Natural killer cell (primary cell): ENCODE results near the gene CCDC85C. TPM values are rescaled to one million over a fixed set of nuclear protein-coding genes. Genes with fewer than 3 reads are reported as not detected.
A peak's percentile ranks its signal among the peaks of the same experiment; 100 is the strongest.

ENCODE experiments used
- ATAC-seq, 3 donors: fragments of 150-1000 bp in 2 of 3; fragments of 200-7000 bp in 1 of 3; cut with Tn5 transposase; 1 replicate in 1 of 3; 2 replicates in 2 of 3; pipeline ENCODE4 v1.10.0; 2021; ENCODE audit warnings: mild to moderate bottlenecking in 2 of 3, moderate library complexity in 2 of 3
- DNase-seq, 2 donors: peaks; one replicate each; pipeline versions ENCODE4 v3.0.0 to v3.0.0-alpha.2; 2013 to 2021; ENCODE audit warnings: mixed read lengths in 1 of 2
- H3K27ac ChIP-seq: one replicate; pipeline ENCODE4 v1.5.1; 2013; ENCODE audit warnings: mild to moderate bottlenecking, low read length
- H3K27me3 ChIP-seq: one replicate; pipeline ENCODE4 v1.6.1; 2013; ENCODE audit warnings: low read length; ENCODE audit not compliant: control insufficient read depth, insufficient read depth
- H3K36me3 ChIP-seq: one replicate; pipeline ENCODE4 v1.6.1; 2013; ENCODE audit warnings: low read length; ENCODE audit not compliant: control insufficient read depth, insufficient read depth
- H3K4me1 ChIP-seq: one replicate; pipeline ENCODE4 v1.6.1; 2013; ENCODE audit warnings: low read length; ENCODE audit not compliant: control insufficient read depth, insufficient read depth
- H3K4me3 ChIP-seq: one replicate; pipeline ENCODE4 v1.5.1; 2013; ENCODE audit warnings: low read length
- H3K9me3 ChIP-seq: one replicate; pipeline ENCODE4 v1.6.1; 2013; ENCODE audit warnings: low read length; ENCODE audit not compliant: control insufficient read depth, insufficient read depth
- H3K27ac Mint-ChIP-seq, 2 donors: one replicate each; pipeline ENCODE4 v1.8.0; 2022; ENCODE audit warnings: mild to moderate bottlenecking in 2 of 2, mixed read lengths in 2 of 2, moderate library complexity in 1 of 2
- H3K27me3 Mint-ChIP-seq, 2 donors: one replicate each; pipeline ENCODE4 v1.8.0; 2022; ENCODE audit warnings: low read depth in 2 of 2, mixed read lengths in 2 of 2
- H3K36me3 Mint-ChIP-seq: one replicate; pipeline ENCODE4 v1.8.0; 2022; ENCODE audit warnings: mixed read lengths
- H3K4me1 Mint-ChIP-seq, 2 donors: one replicate each; pipeline ENCODE4 v1.8.0; 2022; ENCODE audit warnings: mixed read lengths in 2 of 2
- H3K4me3 Mint-ChIP-seq: one replicate; pipeline ENCODE4 v1.8.0; 2022; ENCODE audit warnings: mild to moderate bottlenecking, moderate library complexity, mixed read lengths
- H3K9me3 Mint-ChIP-seq, 2 donors: one replicate each; pipeline ENCODE4 v1.8.0; 2022; ENCODE audit warnings: mixed read lengths in 2 of 2
- CTCF ChIP-seq: fragments of 200-600 bp; IDR thresholded peaks from one replicate; pipeline ENCODE4 v1.8.0; 2022; ENCODE audit warnings: antibody characterized with exemption
- WGBS: methylation state at CpG from one replicate; pipeline ENCODE4 v1.1.7; 2013; ENCODE audit warnings: missing lambda C conversion rate; ENCODE audit not compliant: insufficient coverage; 5-methylcytosine and 5-hydroxymethylcytosine counted together
- intact Hi-C: fragments of 100-400 bp; cut with micrococcal nuclease; formaldehyde crosslinking; loops from one replicate; pipeline ENCODE4 v1.14.2; 2022
- total RNA-seq, 4 donors: library from RNA; stranded (reverse); fragments of 120-200 nt in 1 of 4; gene quantifications; one replicate each; pipeline versions ENCODE4 v1.2.3 to v1.2.4, GENCODE V29; 2013 to 2022

CCDC85C gene
- total RNA-seq, 3 donors from 2014 or later (not counting 1 experiment from before 2014, with no cell fraction given): 0.73 to 4.3 (median 2.8) TPM

GRCh38 chr14:99527026-99527425 is 77.0 kb downstream of the CCDC85C start:
- Mint-ChIP-seq H3K27ac (no peak overlapping the region), H3K27me3 (no peaks in the 10 kb centered on the region), H3K4me1 (no peaks in the 10 kb centered on the region), H3K4me3 (no peak overlapping the region), H3K36me3 (no peaks in the 10 kb centered on the region), H3K9me3 (no peaks in the 10 kb centered on the region)
- Histone ChIP-seq H3K4me3 (no peak overlapping the region), H3K9me3 (no peaks in the 10 kb centered on the region), H3K4me1 (no peaks in the 10 kb centered on the region), H3K27me3 (no peaks in the 10 kb centered on the region), H3K36me3 (no peaks in the 10 kb centered on the region), H3K27ac (no peak overlapping the region)
- no peak for TF ChIP-seq CTCF
- no peak for ATAC-seq
- DNase-seq: no peak
- 93% methylated on average over 12 of the region's 12 CpGs for WGBS
- intact Hi-C loops: no loop called here

GRCh38 chr14:99525699-99526080 is 78.3 kb downstream of the CCDC85C start:
- no peak for DNase-seq
- TF ChIP-seq CTCF: no peak
- no peak overlapping the region for H3K27ac Mint-ChIP-seq
- H3K4me1 ChIP-seq: no peaks in the 10 kb centered on the region
- H3K4me3 ChIP-seq: no peak overlapping the region
- no peak overlapping the region for H3K4me3 Mint-ChIP-seq
- H3K27me3 Mint-ChIP-seq: no peaks in the 10 kb centered on the region
- WGBS: 89% methylated on average over 12 of the region's 12 CpGs
- H3K27me3 ChIP-seq: no peaks in the 10 kb centered on the region
- H3K9me3 ChIP-seq: no peaks in the 10 kb centered on the region
- no peak overlapping the region for H3K27ac ChIP-seq
- no peaks in the 10 kb centered on the region for H3K4me1 Mint-ChIP-seq
- no peak for ATAC-seq
- intact Hi-C loops: no loop called here
- H3K36me3 Mint-ChIP-seq: no peaks in the 10 kb centered on the region
- no peaks in the 10 kb centered on the region for H3K9me3 Mint-ChIP-seq
- H3K36me3 ChIP-seq: no peaks in the 10 kb centered on the region

DNA sequence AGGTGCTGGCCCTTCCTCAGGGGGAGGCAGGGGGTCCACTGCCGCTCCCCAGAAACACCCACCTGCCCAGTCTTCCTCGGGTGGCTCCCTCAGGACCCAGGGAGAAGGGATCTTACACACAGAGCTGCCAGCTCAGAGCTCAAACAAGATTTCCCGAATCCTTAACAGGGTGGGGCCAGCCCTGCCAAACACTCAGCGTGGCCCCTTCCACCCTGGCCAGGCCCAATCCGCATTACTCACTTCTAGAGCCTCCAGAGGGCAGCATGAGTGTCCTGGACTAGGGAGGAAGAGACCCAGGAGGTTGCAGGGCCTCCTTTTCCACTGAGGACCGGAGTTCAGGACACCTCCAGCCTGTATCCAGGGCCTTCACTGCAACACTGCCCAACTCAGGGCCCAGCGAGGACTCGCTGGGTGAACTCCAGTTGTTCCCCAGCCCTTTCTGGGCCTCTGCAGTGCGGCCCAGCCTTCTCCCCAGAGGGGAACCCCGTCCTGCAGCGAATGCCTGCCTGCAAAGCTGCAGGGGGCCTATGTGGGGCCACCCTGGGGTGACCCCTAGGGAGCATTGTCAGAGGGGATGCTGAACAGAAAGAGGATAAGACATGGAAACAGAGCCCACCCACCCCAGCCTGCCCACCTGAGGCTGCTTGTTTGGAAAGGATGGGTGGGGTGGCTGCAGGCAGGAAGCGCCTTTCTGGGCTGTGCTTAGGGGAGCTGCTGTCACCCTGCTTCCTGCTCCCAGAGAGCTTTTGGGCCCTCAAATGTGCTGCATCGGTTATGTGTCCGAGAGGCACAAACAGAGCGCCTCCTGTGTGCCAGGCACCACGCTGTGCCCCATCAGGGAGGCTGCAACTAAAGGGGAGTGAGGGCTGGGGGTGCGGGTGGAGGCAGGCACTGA is 79.0 kb downstream of the CCDC85C start:
- intact Hi-C loops: no loop called here
- no peak overlapping the region for H3K27ac ChIP-seq
- H3K4me3 ChIP-seq: no peak overlapping the region
- TF ChIP-seq CTCF: no peak
- no peaks in the 10 kb centered on the region for H3K9me3 ChIP-seq
- no peaks in the 10 kb centered on the region for H3K36me3 Mint-ChIP-seq
- no peaks in the 10 kb centered on the region for H3K27me3 ChIP-seq
- no peak overlapping the region for H3K4me3 Mint-ChIP-seq
- no peaks in the 10 kb centered on the region for H3K36me3 ChIP-seq
- H3K4me1 Mint-ChIP-seq: no peaks in the 10 kb centered on the region
- WGBS: 75% methylated on average over 17 of the region's 17 CpGs
- H3K27me3 Mint-ChIP-seq: no peaks in the 10 kb centered on the region
- no peak overlapping the region for H3K27ac Mint-ChIP-seq
- ATAC-seq (no peak), DNase-seq (peak in 1 of 2 donors; percentile 40)
- no peaks in the 10 kb centered on the region for H3K4me1 ChIP-seq
- H3K9me3 Mint-ChIP-seq: no peaks in the 10 kb centered on the region
